HG03432 (cell line): ENCODE measurements around the gene RRP15.

Experiments
- ATAC-seq: cut with Tn5 transposase; IDR thresholded peaks from one replicate; pipeline ENCODE4 v1.9.1; 2021; ENCODE audit warnings: mild to moderate bottlenecking, moderate library complexity; ENCODE audit not compliant: unreplicated experiment

The RRP15 gene, protein sequence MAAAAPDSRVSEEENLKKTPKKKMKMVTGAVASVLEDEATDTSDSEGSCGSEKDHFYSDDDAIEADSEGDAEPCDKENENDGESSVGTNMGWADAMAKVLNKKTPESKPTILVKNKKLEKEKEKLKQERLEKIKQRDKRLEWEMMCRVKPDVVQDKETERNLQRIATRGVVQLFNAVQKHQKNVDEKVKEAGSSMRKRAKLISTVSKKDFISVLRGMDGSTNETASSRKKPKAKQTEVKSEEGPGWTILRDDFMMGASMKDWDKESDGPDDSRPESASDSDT

GRCh38 chr1:218284917-218285635 is at the start of gene RRP15:
TSS of gene RRP15 (plus strand) at chr1:218285293. CDS start at chr1:218285317, 24 bp downstream.
- peak; percentile 100 for ATAC-seq

DNA sequence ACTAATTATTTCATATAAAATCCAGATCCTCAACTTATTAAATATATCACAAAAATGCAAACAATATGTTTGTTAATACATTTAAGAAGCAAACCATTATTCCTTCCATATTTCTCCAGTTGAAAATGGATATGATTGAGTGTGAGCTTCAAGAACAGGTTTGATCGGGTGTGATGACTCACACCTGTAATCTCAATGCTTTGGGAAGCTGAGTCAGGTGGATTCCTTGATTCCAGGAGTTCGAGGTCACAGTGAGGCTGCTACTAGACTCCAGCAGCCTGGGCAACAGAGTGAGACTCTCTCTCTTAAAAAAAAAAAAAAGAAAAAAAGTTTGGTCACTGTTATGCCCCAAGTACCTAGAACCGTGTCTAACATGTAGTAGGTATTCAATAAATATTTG is 42.9 kb upstream of the RRP15 start:
- ATAC-seq = no peak

- no peak for ATAC-seq
Measured at GRCh38 chr1:218247339-218247738, 37.8 kb upstream of the RRP15 start.

DNA sequence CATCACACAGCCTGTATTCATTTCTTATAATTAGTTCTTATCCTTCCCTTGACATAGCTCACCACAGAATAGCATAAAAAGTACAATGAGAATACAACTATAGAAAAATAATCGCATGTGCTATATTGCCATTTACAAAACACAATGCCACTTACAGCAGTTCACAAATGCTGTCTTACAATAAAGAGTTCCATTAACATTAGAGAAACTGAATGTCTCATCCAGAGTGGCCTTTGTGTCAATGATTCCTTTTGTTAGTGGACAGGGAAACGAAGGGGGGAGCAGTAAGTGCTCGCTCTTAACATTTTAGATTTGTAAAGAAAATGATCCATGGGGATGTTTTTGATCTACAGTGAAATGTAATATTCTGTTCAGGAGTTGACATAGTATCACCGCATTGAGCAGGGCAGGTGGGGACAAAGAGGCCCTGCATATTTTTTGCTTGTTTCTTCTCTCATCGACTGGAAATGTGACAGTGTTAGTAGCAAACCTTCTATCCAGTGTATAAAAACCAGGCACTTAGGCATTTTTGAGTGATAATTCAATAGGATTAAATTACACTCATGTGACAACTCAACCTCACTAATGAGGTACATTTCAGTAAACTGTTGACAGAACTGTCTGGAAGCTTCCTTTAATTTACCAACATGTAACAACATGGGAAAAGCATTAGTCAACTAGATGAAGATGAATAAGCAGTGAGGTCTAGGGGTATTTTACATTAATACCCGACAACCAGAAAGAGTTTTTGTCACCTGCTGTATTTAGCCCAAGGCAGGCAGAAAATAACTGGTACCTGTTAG is 35.6 kb upstream of the RRP15 start:
- ATAC-seq = no peak

GRCh38 chr1:218250492-218250891 is 34.6 kb upstream of the RRP15 start:
- no peak for ATAC-seq

GRCh38 chr1:218254296-218254946 is 30.7 kb upstream of the RRP15 start:
- ATAC-seq = no peak

DNA sequence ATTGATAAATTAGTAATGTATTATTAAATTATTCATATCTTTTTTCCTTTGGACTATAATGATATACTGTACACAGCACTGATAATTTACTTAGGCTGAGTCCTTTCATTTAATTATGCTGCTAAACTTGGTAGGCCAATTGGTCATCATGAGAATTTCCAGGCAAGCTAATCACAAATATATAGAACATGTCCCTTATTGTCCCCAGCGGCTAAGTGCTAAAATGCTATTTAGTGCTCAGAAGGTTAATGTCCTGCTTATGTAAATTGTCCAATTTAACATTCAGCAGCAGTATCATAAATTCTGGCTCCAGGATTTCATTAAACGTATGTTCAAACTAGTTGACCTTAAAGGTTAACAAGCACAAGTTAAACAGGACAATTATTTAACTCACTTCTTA is 30.0 kb upstream of the RRP15 start:
- ATAC-seq = no peak

GRCh38 chr1:218257371-218257770 is 27.7 kb upstream of the RRP15 start:
- ATAC-seq = no peak

DNA sequence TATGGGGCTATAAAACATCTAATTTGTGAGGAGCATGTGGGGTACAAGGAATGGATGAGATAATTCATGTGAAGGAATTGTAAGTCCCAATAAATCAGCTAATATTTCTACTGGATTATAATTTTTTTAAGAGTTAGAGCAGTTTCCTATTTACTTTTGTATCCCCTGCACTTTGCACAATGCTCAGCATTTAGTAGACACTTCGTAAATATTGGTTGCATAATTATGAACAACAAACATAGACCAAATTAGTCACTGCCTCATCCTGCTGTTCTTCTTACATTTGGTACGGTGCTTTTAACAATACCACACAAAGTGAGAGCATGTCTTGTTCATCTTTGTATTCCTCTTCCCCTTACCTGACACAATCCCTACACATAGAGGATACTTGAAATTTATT is 27.1 kb upstream of the RRP15 start:
- no peak for ATAC-seq

GRCh38 chr1:218259339-218259738 is 25.8 kb upstream of the RRP15 start:
- no peak for ATAC-seq

- ATAC-seq = peak; percentile 71
Measured at GRCh38 chr1:218259800-218260199, 25.3 kb upstream of the RRP15 start.

GRCh38 chr1:218262259-218262658 is 22.8 kb upstream of the RRP15 start:
- ATAC-seq = no peak

- no peak for ATAC-seq
Measured at GRCh38 chr1:218266356-218266755, 18.7 kb upstream of the RRP15 start.

GRCh38 chr1:218272366-218272765 is 12.7 kb upstream of the RRP15 start:
- no peak for ATAC-seq

DNA sequence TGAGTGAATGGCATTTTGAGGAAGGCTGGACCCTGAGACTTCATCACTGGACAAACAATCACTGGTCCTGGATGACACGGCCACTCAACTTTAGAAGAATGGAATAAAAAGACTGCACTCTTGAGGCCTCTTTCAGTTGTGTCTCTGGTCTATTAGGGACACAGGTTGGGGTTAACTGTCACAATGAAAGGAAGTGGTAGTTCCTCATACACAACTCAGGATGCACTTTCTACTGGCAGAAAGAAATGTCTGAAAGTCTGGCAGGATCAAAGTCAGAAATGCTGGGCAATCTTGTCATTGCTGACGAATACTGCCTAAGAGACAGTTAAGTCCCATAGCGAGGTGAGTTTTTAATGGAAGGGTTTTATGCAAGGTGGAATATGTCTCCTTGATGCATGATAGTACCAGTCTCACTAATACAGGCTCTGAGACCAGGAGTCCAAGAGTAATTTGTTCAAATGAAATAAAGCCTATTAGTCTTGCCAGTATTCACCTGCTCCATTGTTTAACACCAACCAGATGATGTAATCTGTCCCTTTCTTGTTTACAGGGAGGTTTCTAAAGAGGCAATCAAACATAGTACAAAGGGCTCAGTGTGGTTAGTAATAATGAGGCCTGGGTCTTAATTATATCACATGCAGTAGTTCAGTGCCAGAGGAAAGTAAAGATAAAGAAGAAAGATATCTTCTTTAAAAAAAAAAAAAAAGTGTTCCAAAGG is 11.2 kb upstream of the RRP15 start:
- ATAC-seq = no peak

DNA sequence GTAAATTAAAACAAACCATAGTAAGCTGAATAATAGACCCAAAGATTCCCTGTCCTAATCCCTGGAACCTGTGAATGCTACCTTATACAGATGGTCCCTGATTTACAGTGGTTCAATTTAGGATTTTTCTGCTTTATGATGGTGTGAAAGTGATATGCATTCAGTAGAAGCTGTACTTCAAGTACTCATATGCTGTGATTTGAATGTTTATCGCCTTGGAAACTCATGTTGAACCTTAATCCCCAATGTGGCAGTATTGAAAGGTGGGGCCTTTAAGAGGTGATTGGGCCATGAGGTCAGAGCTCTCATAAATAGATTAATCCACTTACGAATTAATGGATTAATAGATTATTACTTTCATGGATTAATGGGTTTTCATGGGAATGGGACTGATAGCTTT is 10.6 kb upstream of the RRP15 start:
- no peak for ATAC-seq

DNA sequence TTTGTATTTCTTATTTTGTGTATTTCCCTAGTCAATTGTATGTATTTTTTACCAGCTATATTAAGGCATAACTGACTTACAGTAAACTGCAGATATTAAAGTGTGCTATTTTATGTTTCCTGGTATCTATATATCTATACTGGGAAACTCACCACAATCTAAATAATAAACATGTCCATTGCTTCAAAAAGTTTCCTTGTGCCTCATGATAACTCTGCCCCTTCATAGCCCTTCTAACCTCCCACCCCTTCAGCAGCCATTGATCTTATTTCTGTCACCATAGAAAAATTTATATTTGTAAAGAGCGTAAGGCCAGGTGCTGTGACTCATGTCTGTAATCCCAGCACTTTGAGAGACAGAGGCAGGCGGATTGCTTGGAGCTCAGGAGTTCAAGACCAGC is 9.3 kb upstream of the RRP15 start:
- ATAC-seq = no peak

- no peak for ATAC-seq
Measured at GRCh38 chr1:218281285-218281684, 3.8 kb upstream of the RRP15 start.

GRCh38 chr1:218284377-218284916 is 646 bp upstream of the RRP15 start:
- ATAC-seq = peak; percentile 34

- ATAC-seq = no peak
Measured at GRCh38 chr1:218292515-218292914, 7.4 kb downstream of the RRP15 start.
